HTR-8/SVneo (cell line): ENCODE results near the gene RAB1A.

Experiments
- DNase-seq: peaks from one replicate; pipeline ENCODE4 v3.0.0; 2011; ENCODE audit warnings: low spot score, mixed read lengths; ENCODE audit not compliant: insufficient read length
- FAIRE-seq: peaks from 2 replicates; lab custom pipeline; 2011; peaks lifted over from hg19 to GRCh38; lab: Jason Lieb, UNC

The RAB1A gene

DNA sequence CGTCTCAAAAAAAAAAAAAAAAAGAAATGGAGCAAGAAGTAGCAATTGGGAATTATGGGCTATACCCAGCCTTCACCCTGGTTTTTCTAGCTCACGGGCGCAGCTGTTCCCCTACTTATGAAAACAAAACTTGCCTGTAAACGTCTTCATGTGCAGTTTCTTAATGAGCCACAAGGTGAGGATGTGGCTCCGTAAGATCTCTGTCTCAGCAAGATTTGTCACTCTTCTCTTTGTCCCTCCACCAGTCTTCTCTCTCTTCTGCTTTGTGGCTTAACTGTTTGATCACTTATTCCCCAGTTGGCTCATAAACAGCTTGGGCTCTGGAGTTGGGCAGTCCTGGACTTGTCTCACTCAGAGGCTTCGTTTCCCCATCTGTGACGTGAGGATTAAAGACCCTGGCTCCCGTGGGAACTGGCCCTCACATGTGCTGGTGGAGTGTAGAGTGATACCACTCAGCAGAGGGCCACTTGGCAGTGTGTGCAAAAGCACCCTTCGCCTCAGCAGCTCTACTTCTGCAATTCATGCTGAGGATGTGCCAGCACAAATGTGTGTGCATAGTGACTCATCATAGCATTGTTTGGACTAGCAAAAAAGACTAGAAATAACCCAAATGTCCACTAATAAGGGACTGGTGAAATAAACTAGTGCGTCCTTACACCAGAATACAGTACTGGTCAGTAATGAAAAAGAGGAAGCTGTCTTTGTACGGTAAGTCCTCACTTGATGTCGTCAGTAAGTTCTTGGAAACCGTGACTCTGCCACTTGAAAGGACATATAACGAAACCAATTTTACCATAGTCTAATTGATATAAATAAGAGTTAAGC lies 65.0 kb downstream of the RAB1A start:
- no peak for FAIRE-seq
- no peak for DNase-seq

DNA sequence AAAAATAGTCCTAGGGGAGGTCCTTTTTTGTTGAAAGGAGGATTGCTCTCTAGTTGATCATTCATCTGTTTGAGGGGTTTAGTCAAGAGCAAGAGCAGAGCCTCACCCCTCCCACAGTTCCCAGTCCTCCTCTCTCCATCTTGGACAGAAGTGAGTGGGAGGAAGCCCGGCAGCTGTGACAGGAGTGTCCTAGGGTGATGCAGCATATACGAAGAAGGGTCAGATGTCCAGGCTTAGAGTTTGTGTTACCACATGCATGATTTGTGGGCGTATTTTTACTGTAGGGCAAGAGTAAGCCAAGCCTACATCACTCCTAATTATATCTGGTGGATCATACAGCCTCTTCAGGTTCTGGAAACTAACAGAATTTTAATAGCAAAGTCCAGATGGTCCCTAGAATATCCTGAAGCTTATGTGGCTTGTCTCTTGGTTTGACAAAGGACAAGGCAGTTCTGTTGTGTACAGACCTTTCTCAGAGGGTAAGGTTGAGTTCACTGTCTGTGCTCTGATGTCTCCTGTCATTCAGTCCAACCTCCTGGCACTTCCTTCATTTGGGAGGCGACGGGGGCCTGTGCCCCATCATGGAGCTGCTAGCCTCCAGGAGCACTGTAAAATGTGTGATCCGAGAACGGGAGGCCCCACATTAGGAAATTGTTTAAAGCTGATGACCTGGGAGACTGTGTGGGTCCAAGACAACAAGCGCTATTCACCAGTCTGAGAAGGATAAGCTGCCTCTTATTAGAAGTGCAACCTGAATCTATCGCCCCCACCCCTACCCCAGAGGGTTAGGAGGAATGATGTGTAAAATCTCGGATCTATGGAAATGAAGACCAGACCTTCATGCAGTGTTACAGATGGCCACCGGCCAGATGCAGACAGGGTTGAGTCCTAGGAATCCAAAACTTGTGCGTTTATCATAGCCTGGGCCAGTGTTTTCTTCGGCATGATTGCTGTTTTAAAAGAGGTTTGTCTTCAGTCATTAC lies 66.8 kb downstream of the RAB1A start:
- FAIRE-seq, result no peak

DNA sequence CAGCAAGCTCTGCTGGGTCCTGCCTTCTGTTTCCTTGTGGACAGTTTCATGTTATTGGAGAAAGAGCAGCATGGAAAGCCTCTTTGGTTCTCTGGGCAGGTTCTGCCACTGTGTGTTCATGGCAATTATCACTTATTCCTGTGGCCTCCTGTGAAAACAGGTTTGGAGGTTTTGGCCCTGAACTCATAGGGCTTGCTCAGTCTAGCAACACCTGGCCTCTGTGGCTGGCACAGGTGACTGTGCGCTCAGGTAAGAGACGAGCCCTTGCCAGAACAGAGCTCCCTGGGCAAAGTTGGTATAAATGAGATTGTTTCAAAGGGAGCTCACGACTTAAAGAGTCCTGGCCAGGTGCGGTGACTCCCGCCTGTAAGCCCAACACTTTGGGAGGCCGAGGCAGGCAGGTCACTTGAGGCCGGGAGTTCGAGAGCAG lies 68.0 kb downstream of the RAB1A start:
- DNase-seq, result no peak
- no peak for FAIRE-seq

More for the DNA sequence above, 66.8 kb downstream of the RAB1A start:
- no peak for DNase-seq

DNA sequence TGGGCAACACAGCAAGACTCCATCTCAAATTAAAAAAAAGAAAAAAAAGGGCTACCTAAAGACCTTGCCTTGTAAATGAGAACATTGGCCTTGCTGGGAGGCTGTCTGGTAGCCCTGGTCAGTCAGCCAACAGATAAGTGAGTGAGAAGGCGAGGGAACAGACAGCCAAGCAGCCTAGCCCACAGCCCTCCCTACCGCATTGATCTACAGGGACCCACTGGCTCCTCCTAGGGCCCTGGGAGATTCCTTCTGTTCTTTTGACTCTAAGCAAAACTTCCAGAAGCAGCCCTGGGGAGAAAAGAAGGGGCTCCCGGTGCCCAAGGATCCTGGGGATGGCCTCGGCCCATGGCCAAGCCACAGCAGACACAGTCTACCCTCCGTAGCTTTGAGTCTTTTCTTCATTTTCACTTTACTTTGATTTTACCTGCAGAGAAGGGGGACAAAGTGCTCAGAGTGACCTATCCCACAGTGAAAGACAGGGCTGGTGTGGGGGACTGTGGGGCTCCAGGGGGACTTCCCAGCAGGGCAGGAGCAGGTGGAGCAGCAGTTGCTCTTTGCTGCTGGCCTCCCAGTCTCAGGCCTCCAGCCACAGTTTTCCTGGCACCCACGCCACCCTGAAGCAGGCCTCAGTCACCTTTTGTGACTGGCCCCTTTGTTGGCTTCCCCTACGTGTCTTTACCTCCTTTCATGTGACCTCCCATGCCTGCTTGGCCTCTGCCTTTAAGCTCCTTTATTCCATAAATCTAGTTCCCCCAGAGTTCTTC lies 68.6 kb downstream of the RAB1A start:
- no peak for FAIRE-seq
- DNase-seq, result no peak

DNA sequence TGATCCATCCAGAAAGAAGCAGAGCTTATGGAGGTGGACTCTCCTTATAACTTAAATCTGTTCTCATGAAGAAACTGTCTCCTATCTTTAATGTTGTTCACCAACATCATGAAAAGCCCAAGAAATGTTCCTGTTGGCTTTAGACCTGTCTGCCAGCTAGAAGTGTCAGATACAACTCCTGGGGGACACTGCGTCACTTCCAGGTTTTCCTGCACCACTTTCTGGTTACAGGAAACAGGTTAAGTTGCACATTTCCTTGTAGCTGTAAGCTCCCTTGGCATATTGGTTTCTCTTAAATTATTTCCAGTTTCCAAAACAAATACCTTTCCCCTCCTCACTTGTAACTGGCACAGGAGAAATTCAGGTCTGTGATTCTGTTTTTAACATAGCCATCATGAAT lies 70.8 kb downstream of the RAB1A start:
- FAIRE-seq, result no peak
- no peak for DNase-seq

DNA sequence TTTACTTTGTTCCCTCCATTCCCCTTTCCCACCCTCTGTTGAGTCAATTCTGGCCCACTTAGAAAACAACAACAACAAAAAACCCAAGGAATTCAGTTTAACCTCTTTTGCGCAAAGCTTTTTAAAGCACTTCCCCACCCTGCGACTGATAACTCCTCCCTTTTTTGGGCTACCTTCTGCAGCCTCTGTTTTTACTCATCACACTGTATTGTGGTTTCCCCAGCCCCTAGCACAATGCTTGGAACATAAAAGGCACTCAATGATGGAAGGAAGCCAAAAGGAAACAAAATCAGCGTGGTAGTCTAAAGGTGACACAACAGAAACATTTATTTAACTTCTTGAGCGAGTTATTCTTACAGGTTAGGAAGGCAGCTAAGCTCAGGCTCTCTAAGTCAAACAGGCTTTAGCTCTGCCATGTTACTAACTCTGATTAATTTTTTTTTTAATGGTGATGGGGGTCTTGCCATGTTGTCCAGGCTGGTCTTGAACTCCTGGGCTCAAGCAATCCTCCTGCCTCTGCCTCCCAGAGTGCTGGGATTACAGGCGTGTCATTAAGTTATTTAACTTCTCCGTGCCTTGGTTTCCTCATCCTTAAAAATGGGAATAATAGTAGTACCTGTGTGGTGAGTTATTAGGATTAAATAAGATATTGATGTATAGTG lies 72.4 kb downstream of the RAB1A start:
- DNase-seq, result no peak
- FAIRE-seq, result no peak

DNA sequence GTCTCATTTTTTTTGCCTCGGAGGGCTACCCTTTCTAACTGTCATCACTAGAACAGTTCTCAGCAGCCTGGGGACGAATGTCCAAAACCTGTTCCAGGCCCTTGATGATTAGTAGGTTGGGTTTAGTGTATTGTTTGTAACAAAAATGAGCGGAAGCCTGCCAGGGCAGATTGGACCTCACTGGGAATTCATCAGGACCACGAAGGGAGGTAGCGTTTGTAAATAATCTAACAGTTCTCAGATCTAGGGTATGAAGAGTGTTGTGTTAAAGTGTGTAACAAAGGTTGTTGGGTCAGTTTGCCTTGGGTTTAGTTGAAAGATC lies 72.9 kb downstream of the RAB1A start:
- FAIRE-seq (no peak), DNase-seq (no peak)

DNA sequence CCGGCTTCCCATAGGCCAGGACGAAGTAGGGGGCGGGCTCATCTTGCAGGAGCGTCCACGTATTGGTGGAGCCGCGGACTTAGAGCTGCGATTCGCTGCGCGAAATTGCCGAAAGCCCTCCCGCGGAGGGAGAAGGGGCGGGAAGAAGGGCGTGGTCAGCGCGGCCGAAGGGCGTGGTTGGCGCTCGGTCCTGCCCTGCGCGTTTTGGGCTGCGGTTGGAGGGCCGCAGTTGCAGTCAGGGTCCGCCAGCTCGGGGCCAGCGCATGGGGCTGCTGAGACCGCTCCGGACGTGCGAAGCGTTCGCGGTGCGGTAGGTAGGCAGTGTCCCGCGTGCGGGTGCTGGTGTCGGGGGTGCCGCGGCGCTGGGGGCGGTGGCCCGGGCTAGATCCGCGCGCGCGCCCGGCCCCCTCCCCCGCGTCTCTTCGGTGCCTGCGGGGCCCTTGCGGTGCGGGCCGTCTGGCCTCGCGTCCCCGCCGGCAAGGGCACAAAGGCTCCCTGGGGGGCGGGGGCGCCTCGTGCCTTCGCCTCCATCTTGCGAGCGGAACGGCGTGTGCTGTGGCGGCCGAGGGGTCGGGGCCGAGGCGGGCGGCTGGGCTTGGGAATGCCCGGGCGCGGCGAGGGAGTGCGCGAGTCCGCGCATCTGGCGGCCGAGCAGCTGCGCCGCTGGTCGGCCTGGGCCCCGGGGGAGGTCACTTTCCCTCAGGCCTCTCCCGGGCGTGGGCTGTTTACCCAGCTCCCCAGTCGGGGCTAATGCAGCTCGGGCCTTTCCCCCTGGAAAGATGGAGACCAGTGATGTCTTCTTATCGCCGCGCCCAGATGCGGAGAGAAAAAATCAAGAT lies 73.5 kb downstream of the RAB1A start, which contains the start of gene CEP68:
TSS of gene CEP68 (plus strand) at position 202 of the 839 bp plus-strand sequence. CDS start 13,029 bp downstream, outside the sequence.
- DNase-seq (peak; percentile 99), FAIRE-seq (peak; percentile 98)

DNA sequence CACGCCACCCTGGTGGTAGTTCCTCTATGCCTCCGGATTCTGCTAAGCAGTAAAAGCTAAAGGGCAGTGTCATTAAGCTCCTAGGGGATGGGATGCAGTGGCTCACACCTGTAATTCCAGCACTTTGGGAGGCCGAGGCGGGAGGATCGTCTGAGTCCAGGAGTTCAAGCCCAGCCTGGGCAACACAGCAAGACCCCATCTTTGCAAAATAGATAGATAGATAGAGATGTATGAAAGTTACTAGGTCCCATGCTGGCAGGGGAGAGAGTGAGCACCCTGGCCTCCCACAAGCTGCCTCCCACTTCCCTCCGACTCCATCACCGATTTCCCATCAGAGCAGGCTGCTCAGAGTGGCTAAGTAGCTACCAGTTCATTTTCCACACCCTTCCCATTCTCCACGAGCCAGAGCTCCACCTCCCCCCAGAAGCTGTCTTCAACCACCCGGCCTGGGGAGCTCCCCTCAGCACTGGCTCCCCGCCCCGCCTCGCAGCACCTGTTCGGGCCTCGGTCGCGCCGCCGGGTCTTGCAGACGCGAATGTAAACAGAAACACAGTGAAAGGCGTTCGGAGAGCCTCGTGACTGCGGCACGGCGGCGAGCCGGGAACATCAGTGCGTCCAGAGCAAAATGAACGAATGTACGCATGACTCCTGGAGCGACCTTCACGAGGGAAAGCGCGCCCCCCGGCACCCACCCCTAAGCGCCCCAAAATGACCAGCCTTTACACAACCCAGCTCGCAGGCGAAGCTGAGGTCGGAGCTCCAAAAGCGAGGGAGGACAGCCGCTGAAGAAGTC lies 74.3 kb downstream of the RAB1A start:
- DNase-seq, result no peak
- FAIRE-seq, result no peak

DNA sequence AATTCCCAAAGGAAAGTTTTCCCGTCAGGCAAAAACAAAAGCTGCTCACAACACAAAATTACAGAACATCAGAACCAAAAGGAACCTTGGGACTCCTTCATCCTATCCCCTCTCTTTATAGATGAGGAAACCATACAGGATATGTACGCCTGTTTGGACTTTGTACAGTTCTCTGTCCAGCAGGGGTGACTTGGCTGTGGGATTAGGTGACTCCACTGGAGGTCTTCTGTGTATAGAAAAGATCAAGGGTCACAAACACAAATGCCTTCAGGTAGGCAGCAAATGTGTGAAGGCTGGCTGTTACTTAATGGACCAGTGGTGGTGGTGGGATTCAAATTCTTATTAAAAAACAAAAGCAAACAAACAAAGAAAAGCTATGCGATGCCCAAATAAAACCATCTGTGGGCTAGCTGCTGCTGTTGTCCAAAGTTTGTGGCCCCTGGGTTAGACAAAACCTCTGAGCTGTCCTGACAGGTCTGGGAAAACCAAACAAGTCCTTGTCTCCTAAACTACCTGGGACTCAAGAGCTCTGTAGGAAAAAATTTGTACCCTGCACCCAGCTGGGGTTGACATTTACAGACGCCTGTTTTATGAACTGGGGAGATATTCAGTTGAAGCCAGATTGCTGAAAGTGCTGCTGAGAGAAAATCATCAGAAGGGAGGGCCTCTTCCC lies 75.0 kb downstream of the RAB1A start:
- FAIRE-seq (no peak), DNase-seq (no peak)

DNA sequence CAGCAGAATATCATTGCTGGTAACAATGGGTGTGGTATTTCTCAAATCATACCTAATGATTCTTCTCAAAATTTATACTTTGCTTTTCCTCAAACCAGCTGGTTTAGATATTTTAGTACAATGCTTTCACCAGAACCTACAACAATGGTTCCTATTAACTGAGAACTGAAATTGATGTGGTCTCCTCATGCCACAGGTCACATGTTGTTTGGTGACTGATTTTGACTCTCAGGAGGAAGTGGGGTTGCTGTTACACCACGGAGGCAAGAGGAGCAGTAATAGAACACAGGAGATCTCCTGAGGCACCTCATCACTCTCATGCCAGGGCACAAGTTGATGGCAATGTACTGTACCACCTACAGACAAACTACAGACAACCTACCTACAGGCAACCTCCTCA lies 76.7 kb downstream of the RAB1A start:
- FAIRE-seq (no peak), DNase-seq (no peak)

DNA sequence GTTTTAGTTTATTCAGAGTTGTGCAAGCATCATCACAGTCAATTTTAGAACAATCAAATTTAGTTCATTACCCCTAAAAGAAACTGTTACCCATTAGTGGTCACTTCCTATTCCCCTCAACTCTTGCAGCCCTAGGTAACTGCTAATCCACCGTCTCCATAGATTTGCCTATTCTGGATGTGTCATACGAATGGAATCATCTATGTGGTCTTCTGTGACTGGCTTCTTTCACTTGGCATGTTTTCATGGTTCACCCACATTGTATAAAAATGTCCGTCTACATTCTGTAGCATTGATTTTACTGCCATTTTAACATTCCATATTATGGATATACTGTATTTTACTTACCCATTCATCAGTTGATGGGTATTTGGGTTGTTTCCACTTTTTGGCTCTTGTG lies 79.0 kb downstream of the RAB1A start:
- no peak for FAIRE-seq

DNA sequence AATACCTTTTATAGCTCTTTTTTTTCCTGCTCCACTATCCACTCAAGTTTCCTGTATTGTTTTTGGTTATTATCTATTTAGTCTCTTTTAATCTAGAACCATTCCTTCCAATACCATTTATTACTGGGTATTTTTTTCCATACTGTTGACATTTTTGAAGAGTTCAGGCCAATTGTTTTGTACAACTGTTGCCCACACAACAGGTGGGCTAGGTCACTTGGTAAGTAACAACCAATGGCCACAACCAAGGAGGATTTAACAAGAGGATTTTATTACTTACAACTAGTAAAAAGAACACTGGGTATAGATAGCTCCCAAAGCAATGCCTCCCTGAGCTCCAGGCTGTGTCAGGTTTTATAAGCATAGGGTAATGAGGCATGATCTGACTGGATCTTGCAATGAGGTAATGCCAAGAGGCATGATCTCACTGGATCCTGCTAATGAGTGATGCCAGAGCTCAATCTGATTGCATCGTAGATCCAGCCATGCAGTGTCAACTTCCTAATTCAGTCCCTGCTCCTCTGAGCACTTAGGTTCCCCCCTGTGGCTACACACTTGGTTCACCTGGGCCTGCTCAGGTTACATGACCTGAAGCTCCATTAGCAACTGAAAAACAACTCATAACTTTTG lies 80.8 kb downstream of the RAB1A start:
- DNase-seq, result no peak
- no peak for FAIRE-seq

More for the DNA sequence above, 79.0 kb downstream of the RAB1A start:
- DNase-seq, result no peak

DNA sequence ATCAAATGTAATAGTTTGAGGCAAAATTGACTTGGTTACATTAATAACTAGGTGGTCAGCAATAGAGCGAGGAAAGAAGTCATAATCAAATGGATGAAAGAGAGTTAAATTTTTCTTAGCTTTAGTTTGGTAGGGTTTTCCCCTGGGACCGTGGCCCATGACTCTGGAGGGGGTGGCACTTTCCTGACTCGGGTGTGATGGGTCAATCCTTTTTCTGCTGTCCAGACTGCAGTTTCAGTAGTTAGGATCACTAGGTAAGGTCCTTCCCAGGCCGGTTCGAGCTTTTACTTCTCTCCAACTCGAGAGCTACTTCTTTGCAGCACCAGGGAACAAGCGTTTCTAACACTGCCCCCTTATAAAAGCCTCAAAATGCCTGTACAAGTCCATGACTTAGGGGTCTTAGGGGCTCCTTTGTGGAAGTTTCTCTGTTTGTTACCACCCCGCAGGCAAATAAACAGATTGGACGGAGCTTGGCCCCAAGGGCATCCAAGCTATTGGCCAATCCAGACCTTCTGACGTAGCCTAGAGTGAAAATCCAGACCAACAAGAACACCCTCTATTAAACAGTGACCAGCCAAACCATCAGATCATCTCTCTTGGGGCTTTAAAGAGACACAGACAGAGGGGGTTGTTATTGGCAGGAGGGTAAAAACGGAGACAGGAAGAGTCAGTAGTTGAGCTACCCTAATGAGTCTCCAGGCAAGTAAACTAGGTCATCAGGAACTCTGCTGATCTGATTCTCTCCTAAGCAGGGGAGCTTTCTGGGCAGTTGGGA lies 83.1 kb downstream of the RAB1A start:
- DNase-seq (no peak), FAIRE-seq (no peak)

DNA sequence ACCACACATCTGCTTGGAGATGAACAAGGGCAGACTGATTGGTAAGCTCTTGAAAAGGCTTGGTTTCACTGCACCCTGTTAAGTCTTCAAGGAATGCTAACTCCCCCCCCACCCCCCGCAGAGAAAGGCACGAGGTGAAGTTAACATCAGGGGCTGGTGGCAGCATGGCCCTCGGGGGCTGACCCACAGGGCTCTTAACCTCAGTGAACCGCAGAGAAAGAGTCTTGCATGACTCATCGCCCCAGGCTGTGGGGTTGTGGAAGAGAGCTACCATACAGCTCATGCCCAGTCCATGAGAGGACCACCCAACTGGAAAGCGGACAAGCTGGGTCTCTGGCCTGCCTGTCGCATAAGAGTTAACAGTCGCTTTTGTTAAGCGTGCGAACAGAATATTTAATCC lies 84.3 kb downstream of the RAB1A start:
- peak; percentile 4 for FAIRE-seq
- no peak for DNase-seq

DNA sequence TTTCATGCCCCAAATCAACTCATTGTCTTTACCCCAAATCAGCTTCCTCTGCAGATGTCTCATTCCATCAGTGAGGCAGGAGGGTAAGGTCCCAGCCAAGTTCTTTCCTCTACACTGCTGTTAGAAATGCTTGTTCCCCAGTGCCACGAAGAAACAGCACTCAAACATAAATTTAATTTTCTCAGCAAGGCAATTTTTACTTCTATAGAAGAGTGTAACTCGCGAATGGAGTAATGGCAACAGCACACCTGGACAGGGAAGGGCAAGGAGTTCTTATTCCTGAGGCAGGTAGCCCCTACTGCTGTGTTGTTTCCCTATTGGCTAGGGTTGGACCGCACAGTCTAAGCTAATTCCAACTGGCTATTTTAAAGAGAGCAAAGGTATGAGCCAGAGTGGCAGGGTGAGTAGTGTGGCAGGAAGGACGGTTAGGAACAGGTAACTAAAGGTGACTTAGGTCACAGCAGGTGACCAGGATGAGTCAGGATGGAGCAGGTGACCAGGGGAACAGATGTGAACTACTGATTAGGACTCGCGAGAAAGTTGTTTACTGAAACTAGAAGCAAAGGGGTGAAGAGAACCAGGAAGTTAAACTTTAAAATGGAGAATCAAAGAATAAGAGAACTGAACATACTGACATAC lies 85.7 kb downstream of the RAB1A start:
- DNase-seq (no peak), FAIRE-seq (peak; percentile 59)
